Effector memory CD4-positive, alpha-beta T cell (primary cell): ENCODE results near the gene KRT79.

ENCODE experiments used
- DNase-seq, 3 donors: peaks; one replicate each; pipeline ENCODE4 v3.0.0-alpha.2; 2020
- H3K27ac ChIP-seq: 2 replicates; pipeline ENCODE4 v1.7.0; 2013; ENCODE audit warnings: mild to moderate bottlenecking, low read length, moderate library complexity; ENCODE audit not compliant: insufficient read depth, poor library complexity, severe bottlenecking
- H3K27me3 ChIP-seq: replicated peaks from 2 replicates; pipeline ENCODE4 v1.7.0; 2013; ENCODE audit warnings: mild to moderate bottlenecking, low read length; ENCODE audit not compliant: insufficient read depth, control insufficient read depth, poor library complexity, severe bottlenecking
- H3K36me3 ChIP-seq: 2 replicates; pipeline ENCODE4 v1.7.0; 2013; ENCODE audit warnings: mild to moderate bottlenecking, low read length, moderate library complexity; ENCODE audit not compliant: control insufficient read depth, insufficient read depth
- H3K4me1 ChIP-seq: 2 replicates; pipeline ENCODE4 v1.7.0; 2013; ENCODE audit warnings: low read length, mild to moderate bottlenecking; ENCODE audit not compliant: control insufficient read depth, insufficient read depth, poor library complexity, severe bottlenecking
- H3K4me3 ChIP-seq: 2 replicates; pipeline ENCODE4 v1.7.0; 2013; ENCODE audit warnings: low read length, low read depth, mild to moderate bottlenecking; ENCODE audit not compliant: insufficient read depth, poor library complexity, severe bottlenecking
- H3K9me3 ChIP-seq: 2 replicates; pipeline ENCODE4 v1.7.0; 2013; ENCODE audit warnings: mild to moderate bottlenecking, low read length, moderate library complexity; ENCODE audit not compliant: control insufficient read depth

KRT79 gene

DNA sequence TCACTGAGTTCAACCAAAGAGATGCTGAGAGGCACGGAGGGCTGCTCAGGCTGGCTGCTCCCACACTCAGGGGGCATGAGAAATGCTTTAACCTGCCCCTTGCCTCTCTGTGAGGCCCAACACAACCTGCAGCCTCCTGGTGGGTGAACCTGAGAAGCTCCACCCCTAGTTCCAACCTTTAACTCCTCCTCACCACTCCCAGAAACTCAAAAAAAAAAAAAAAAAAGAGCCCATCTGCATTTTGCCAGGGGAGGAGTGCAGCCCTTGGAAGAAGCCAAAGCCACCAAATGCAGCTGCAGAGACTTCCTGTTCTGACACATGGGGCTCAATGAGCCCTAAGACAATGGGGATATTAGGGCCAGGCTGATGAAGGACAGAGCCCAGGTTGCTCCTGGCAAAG is 29.1 kb downstream of the KRT79 start:
- Histone ChIP-seq H3K27ac (no peak overlapping the region), H3K4me1 (no peaks in the 10 kb centered on the region), H3K27me3 (no peaks in the 10 kb centered on the region), H3K36me3 (no peaks in the 10 kb centered on the region), H3K4me3 (no peak overlapping the region), H3K9me3 (no peaks in the 10 kb centered on the region)
- no peak for DNase-seq

DNA sequence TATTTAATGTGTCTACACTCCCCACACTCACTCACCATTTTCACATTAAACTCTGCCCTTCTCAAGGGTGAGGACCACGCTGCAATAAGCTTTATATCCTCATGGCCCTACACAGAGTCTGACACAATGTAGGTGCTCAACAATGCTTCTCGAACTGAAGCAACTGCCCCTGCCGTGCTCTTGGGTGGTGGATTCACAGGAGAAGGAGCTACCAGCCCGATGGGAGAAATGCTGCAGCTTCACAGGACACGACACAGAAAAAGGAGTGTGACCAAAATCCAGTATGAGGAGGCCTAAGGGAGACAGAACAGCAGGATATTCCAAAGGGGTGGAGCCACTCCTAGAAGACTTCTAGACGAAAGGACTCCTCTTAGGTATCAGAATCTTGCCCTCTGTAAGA is 31.7 kb downstream of the KRT79 start:
- no peak overlapping the region for H3K27ac ChIP-seq
- no peak for DNase-seq
- H3K36me3 ChIP-seq = no peaks in the 10 kb centered on the region
- H3K27me3 ChIP-seq = no peaks in the 10 kb centered on the region
- H3K4me3 ChIP-seq = no peak overlapping the region
- no peaks in the 10 kb centered on the region for H3K4me1 ChIP-seq
- H3K9me3 ChIP-seq = no peaks in the 10 kb centered on the region

DNA sequence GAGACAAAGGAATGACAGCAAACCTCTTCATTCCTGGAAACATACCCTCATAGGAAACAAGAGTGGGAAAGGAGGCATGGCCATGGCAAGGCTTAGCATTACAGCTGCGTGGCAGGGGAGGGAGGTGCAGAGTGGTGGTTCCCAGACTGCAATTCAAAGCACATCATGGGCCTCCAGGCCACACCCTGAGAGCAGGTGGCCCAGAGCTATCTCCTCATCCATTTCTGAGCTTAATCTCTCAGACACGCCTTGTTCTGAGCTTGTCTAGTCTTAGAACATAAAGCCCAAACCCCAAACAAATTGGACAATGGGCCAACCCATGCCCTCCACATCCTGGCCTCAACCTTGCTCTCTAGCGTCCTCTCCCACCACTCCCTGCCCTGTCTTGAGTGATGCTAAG is 32.3 kb downstream of the KRT79 start:
- no peaks in the 10 kb centered on the region for H3K9me3 ChIP-seq
- no peaks in the 10 kb centered on the region for H3K4me1 ChIP-seq
- no peak overlapping the region for H3K27ac ChIP-seq
- no peak for DNase-seq
- no peak overlapping the region for H3K4me3 ChIP-seq
- no peaks in the 10 kb centered on the region for H3K36me3 ChIP-seq
- no peaks in the 10 kb centered on the region for H3K27me3 ChIP-seq

- Histone ChIP-seq H3K27me3 (no peaks in the 10 kb centered on the region), H3K36me3 (no peaks in the 10 kb centered on the region), H3K4me3 (no peak overlapping the region), H3K9me3 (no peaks in the 10 kb centered on the region), H3K27ac (no peak overlapping the region), H3K4me1 (no peaks in the 10 kb centered on the region)
- DNase-seq = no peak
These were observed 33.7 kb downstream of the KRT79 start for GRCh38 chr12:52800259-52800917.

DNA sequence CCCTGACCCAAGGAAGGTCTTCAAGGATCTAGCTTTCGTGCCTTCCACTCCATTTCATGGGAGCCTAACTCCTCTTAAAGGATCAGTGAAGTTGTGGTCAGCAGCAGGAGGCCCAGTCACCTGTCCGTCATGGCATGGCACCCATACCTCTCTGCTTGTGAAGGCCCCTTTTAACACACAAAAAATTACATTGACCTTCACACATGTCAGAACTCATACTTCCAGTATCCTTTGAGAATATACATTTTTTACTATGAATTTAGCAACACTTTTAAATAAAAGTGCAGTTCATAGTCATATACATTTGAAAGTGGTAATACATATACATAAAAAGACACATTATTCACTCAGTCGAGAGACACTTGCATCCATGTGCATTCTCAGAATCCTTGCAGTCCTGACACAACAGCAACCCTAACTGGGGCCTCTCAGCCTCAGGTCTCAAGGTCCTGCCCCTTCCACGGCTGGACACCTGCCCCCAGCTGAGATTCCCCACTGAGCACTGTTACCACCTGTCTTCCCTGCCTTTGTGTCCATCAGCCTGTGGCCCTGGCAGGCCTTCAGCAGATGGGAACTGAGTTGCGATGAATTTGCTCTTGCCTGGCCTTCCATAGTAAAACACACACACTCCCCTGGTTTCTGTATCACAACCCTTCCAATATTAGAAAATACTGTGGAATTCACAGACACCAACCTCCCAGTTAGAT is 34.5 kb downstream of the KRT79 start:
- Histone ChIP-seq H3K4me3 (no peak overlapping the region), H3K9me3 (no peaks in the 10 kb centered on the region), H3K36me3 (no peaks in the 10 kb centered on the region), H3K4me1 (no peaks in the 10 kb centered on the region), H3K27me3 (no peaks in the 10 kb centered on the region), H3K27ac (no peak overlapping the region)
- DNase-seq = no peak

GRCh38 chr12:52798671-52799504 is 35.2 kb downstream of the KRT79 start:
- H3K4me1 ChIP-seq = no peaks in the 10 kb centered on the region
- H3K36me3 ChIP-seq = no peaks in the 10 kb centered on the region
- no peak for DNase-seq
- H3K27ac ChIP-seq = no peak overlapping the region
- H3K27me3 ChIP-seq = no peaks in the 10 kb centered on the region
- H3K9me3 ChIP-seq = no peaks in the 10 kb centered on the region
- no peak overlapping the region for H3K4me3 ChIP-seq

DNA sequence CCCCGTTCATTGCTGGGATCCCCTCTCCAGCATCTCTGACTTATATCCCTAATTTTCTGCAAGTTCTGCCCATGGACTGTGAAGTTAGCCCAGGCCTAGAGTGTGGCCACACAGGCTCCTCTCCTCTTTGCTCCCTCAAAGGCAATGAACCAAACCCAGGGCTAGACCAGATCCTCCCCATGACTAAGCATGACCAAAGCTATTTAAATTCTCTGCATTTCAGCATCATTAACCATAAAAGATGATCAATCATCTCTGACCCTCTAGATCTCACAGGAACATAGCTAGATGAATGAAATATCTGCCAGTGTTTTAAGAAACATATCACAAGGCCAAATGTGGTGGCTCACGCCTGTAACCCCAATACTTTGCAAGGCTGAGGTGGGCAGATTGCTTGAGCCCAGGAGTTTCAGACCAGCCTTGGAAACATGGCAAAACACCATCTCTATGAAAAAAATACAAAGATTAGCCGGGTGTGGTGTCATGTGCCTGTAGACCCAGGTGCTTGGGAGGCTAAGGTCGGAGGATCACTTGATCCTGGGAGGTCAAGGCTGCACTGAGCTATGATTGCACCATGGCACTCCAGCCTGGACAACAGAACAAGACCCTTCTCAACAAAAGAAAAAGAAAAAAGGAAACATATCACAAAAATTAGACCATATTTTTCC is 36.0 kb downstream of the KRT79 start:
- Histone ChIP-seq H3K4me1 (no peaks in the 10 kb centered on the region), H3K27me3 (no peaks in the 10 kb centered on the region), H3K4me3 (no peak overlapping the region), H3K27ac (no peak overlapping the region), H3K9me3 (no peaks in the 10 kb centered on the region), H3K36me3 (no peaks in the 10 kb centered on the region)
- no peak for DNase-seq

GRCh38 chr12:52797529-52797894 is 36.6 kb downstream of the KRT79 start:
- Histone ChIP-seq H3K27me3 (no peaks in the 10 kb centered on the region), H3K4me1 (no peaks in the 10 kb centered on the region), H3K4me3 (no peak overlapping the region), H3K9me3 (no peaks in the 10 kb centered on the region), H3K36me3 (no peaks in the 10 kb centered on the region), H3K27ac (no peak overlapping the region)
- no peak for DNase-seq

DNA sequence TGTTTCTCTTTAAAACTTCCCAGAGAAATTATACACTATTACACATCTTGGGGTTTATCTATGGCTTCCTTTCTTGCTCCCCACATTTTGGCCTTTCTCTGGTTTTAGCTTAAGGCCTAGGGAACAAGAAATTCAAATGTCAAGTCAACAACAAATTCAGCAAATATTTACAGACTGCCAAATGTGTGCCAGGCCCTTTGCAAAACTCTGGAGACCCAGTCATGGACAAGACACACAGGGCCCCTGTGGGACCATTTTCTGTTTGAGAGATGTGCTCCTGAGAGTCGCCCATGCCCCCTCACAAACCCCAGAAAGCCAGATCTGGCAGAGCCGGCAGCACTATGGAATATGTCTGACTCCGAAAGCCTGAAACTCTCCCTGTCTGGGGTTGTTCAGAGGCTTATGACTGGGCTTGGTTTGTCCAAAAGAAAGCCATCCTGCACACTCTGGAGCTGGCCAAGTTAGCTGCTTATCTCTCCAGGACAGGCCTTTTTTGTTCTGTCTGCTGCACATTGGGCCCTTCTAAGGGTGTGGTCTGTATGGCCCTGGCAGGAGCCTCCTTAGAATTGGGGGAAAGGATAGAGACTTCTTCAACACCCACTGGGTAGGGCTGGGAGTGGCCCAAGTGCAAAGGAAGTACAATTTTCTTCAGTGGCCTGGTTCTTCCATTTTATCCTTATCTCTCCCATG is 37.1 kb downstream of the KRT79 start:
- Histone ChIP-seq H3K27ac (no peak overlapping the region), H3K4me3 (no peak overlapping the region), H3K9me3 (no peaks in the 10 kb centered on the region), H3K4me1 (no peaks in the 10 kb centered on the region), H3K27me3 (no peaks in the 10 kb centered on the region), H3K36me3 (no peaks in the 10 kb centered on the region)
- no peak for DNase-seq
